ENCODE data around the gene SLC1A1.
A peak's percentile ranks its signal among the peaks of the same experiment; 100 is the strongest.

SLC1A1 gene

DNA sequence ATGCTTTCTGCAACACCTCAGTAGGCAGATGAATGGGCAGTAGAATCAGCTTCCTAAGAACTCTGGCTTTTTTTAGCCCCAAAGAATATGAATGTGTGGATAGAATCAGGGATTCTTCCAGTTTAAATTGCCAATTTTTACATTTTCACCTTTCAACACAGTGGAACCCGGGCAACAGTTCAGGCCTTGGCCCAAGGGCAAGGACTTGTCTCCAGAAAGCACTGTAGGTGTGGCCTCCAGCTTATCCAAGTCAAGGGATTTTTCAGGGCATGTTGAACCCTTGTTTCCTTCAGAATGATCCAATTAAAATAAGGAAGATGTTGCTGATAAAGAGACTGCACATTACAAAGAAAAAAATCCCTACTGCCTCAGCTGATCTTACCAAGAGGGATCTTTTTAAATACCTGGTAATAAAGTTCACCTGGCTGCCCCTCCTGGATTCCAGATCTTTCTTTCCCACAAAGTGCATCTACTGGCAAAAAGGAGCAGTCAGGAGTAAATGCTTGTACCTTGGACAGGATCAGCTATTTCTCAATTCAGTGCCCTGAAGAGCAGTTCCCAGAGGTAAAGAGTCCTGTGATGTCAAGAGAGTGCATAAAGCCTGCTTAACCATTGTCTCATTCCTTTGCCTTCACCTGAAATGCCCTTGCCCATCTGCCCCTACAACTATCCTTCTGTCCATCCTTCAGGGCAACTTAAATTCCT lies 91.7 kb downstream of the SLC1A1 start:
- DNase-seq: no peak

DNA sequence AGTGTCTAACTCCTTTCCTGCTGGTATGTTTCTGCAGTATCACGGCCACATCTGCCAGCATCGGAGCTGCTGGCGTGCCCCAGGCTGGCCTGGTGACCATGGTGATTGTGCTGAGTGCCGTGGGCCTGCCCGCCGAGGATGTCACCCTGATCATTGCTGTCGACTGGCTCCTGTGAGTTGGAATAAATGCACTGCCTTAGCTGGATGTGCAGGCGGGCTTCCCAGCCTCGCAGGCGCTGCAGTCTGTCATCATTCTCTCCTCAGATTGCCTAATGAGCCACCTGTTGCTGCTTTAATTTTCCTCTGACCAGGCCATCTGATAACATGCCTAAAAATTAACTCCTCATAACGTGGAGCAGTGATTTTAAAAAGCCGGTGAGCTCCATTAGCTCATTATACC lies 92.7 kb downstream of the SLC1A1 start:
- no peak for DNase-seq

DNA sequence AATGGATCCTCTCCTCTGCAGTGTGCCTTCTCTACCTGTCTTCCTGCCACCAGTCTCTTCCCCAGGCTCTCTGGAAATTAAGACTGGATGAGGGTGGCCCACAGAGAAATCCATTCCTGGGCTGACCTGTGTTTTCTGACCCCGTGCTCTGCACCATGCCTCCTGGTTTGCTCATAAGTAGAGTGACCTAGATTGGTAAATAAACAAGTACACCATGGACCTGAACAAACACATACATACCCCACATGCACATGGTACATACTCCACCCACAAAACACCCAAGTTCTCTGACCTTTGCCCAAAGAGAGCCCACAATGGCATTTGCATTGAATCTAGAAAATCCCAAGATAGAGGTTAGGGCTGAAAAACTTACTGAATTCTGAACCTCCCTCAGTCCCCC lies 94.4 kb downstream of the SLC1A1 start:
- no peak for DNase-seq

DNA sequence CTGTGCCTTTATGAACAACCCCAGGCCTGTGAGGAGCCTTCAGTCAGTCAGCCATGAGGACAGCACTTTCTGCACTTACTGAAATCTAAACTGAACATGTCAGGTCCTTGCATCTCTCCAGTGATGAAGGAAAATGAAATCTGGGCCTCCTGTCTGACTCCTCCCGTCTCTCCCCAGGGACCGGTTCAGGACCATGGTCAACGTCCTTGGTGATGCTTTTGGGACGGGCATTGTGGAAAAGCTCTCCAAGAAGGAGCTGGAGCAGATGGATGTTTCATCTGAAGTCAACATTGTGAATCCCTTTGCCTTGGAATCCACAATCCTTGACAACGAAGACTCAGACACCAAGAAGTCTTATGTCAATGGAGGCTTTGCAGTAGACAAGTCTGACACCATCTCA lies 94.9 kb downstream of the SLC1A1 start:
- no peak for DNase-seq

DNA sequence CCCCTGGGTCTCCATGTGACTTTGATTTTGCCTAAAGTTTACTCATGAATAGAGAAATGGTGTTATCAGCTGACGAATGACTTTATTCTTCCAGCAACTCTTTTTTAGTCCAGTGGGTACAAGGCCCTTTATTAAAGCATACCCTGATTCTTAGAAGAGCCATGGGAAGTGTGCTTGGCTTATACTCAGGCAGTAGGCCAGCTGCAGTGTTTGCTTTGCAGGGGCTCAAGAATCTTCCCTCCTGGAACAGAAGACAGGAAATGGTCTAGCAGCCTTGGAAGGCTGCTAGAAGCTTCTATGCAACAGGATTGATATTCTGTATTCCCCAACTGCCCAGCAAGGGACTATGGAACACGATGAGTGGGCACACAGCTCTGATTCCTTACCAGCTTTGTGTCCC lies 98.5 kb downstream of the SLC1A1 start:
- no peak for DNase-seq

DNA sequence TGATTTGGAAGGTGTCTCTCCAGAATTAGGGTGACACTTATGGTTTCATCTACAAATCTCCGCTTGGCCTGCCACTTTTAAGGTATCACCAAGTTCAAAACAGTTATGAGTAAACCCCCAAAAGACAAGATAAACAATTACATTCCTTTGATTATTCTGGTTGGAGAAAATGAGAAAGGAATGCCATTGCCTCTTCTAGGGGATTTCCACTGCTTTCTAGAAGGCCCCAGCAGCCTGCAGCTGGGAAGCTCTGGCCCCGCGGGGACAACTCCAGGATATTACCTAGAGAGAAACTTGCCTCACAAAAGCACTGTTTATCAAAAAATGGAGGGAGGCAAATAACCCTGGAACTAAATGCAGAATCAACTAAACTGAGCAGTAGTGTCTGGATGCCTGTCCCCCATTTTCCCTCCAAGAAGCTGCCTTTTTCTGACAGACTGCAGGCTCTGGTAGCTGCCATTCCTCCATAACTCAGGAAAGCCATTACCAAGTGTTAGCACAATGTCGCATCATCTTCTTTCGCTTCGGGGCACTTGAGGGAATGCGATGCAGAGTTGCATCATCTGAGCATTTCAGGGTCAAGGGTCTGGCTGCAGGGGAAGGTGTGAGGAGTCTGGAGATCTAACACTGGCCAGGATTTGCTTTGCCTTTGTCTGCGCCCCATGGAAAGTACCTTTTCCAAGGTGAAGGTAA lies 100.3 kb downstream of the SLC1A1 start:
- DNase-seq: no peak

DNA sequence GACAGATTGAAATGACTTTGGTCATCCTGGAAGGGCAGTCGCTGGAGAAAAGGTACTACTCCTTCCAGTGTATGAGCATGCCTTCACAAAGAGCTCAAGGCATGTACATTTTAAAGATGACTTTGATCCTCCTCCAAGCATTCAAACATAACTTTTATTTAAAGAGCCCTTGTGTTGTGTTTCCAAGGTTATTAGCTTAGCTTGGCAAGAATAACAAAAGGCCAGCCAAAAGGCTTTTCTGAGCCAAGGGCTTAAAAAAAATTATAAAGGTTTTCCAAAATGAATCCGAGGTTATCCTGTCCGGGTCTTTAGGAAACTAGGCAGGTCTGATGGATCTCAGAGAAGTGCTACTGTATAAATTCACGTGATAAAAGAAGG lies 100.8 kb downstream of the SLC1A1 start:
- DNase-seq: no peak

DNA sequence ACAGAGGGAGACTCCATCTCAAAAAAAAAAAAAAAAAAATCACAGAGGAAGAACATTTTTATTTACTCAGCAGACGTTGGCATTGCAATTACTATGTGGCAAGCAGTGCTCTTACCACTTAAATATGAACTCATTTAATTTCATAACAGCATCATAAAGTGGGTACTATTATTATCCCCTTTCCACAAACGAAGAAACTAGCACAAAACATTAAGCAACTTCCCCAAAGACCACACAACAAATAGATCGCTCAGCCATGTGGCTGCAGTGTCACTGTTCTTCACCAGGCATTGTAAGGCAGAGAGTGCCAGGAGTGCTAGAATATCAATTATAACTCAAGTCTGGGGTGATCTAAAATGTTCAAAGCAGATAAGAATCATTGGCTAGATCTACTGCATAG lies 102.0 kb downstream of the SLC1A1 start:
- no peak for DNase-seq

DNA sequence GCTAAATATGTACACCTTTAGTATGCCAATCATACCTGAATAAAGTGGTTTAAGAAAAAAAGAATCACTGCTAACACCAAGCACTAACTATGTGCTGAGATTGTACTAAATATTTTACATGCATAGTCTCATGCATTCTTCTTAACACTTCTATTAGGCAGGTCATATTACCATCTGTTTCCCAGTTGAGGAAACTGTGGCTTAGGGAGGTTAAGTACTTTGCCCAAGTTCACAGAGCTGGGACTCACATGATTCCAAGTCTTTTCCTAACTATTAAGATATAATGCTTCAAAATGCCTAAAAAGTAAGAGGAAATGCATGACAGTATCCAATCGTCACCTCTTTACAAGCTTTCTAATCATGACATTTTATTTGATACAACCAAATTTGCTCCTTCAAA lies 102.6 kb downstream of the SLC1A1 start:
- DNase-seq: no peak

DNA sequence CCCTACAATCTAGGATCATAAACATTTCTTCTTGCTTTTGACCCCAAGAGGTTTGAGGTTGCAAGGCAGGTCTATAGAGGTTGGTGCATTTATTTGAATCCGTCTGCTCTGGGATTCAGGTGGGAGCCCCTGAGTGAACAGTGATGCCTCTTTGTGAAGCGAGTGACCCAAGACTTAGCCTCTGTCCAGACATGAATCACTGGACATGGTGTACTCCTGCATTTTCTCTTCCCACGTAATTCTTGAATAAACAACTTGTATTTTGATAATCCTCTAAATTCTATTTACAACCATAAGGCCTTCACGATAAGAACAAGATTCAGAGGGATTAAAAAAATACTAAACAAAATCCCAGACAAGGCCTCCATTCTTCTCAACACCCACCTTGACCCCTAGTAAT lies 104.3 kb downstream of the SLC1A1 start:
- no peak for DNase-seq

DNA sequence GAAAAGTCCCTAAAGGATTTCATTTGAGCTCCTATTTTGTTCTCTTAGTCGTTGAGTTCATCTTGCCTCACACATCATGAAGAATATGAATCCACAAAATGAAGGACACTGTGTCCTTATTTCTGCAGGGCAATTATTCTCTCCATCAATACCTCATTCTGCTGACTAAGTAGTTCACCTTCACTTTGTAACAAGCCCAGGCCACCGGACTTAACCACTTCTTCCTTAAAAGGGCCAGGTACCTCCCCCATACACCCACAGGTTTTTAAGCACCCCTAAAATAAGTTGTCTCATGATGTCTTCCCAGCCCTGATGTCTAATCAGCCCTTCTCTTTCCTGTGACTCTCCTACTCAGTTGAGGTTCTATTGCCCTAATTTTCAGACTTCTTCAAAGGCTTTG lies 104.7 kb downstream of the SLC1A1 start:
- DNase-seq: no peak

DNA sequence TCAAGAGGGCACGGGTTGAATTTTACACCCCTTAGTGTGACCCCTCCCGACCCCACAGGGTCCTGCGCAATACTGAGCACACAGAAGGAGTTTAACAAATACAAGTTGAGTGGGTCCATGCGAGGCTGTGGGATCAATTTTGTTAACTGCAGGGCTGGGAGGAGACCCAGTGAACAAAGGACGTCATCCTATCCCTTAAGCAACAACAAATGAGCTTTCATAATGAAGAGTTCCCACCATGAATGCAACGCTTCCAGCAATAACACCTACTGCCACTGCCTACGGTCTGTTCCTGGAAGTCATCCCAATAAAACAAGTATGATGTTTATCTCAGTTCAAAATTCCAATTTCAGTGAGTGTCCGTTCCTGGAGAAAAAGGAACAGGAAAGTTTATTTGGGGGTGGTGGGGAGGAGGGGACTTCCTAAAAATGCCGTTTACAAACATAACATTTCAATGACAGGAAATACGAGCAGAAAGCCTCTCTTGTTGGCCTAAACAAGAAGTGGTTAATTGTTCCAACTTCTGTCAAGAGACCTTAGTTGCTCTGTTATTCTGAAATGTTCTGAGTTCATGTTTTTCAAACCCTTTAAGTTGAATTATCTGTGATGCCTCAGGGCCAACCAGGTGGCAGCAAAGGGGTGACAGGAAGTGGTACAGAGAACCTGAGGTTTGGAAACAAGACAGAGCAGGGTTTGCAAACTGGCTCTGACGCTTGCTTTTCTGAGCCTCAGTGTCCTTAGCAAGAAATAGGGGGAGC lies 106.1 kb downstream of the SLC1A1 start:
- DNase-seq: peak; percentile 66

DNA sequence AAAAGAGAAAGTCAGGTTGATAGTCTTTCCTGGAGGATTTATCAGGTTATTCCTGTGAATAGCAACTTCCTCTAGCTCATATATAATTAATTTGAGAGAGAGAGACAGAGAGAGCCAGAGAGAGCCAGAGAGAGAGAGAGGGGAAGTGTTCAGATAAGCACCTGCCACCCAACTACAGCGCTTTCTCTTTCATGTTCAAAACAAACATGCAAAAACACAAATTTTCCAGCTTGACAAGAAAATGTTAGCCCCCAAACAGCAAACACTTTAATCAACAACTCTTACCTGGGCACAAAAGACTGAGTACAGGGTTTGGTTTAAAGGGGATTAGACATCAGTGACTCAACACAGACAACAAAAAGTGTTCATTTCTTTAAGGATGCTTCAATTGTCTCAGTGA lies 110.1 kb downstream of the SLC1A1 start:
- DNase-seq: no peak

DNA sequence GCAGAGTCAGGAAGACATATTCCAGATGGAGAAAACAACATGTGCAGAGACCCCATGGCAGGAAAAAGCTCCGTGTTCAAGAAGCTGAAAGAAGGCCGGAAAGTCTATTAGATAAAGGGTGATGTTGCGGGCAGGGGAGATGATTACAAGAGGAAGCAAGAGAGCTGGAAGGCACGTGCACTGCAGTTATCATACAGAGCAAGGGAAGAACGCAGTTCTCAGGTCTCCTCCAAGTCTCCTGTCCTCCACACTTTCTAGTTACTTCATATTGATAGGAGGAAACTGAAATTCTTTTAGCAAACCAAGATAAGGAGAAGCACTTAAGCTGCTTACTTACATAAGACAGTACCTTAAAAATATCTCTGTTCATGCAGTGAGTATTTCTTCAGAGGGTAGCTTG lies 113.6 kb downstream of the SLC1A1 start:
- DNase-seq: no peak

DNA sequence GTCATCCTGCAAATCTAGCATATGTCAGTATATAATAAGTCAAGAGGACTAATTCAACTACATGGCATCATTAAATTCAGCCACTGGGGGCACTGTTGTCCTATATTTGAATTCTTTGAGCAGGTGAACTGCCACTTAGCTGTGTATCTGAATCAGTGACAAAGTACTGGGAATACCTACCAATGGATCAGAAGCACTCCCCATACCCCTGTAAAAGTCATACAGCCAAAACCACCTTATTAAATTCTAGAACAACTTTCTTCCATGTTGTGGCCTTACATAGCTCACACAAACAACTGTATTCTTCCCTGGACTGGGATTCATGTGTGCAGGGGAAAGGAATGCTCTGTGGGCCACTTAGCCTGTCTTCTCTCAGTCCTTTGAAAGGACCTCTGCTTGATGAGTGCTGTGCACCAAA lies 114.4 kb downstream of the SLC1A1 start:
- DNase-seq: peak; percentile 84

DNA sequence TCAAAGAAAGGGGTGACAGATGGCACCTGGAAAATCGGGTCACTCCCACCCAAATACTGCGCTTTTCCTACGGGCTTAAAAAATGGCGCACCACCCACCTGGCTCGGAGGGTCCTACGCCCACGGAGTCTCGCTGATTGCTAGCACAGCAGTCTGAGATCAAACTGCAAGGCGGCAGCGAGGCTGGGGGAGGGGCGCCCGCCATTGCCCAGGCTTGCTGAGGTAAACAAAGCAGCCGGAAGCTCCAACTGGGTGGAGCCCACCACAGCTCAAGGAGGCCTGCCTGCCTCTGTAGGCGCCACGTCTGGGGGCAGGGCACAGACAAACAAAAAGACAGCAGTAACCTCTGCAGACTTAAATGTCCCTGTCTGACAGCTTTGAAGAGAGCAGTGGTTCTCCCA lies 115.8 kb downstream of the SLC1A1 start:
- peak; percentile 21 for DNase-seq

DNA sequence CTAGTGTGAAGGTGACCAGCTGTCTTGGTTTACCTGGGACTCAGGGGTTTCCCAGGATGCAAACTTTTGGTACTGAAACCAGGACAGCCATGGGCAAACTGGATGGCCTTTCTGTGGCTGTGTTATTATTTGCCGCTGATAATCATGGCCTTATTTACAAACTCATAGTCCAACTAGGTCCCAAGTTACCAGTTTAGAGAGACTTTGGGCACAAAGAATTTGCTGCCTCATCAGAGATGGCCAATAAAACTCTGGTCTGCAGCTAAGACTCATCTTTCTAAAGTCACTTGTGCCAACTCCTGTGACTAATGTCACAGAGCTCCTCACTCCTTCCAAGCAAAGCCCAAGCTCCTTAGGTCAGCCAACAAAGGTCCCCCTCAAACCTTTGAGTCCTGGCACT lies 124.4 kb downstream of the SLC1A1 start:
- no peak for DNase-seq

DNA sequence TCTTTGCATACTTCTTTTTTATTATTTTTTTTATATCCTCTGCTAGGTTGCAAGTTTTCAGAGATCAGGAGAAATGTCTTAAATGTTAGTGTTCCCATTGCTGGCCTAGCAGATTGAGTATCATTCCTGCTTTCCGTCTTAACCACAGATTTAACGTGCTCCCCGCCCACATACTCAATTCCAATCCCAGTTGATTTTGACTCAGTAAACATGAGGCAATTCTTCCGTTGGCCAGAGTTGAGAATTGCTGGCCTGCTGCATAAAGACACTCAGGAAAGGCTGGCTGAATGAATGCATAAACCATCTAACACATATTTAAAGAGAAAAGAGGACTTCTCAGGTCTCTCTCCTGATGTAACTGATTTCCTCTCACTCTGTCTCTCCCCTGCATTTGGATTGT lies 125.0 kb downstream of the SLC1A1 start:
- DNase-seq: no peak

DNA sequence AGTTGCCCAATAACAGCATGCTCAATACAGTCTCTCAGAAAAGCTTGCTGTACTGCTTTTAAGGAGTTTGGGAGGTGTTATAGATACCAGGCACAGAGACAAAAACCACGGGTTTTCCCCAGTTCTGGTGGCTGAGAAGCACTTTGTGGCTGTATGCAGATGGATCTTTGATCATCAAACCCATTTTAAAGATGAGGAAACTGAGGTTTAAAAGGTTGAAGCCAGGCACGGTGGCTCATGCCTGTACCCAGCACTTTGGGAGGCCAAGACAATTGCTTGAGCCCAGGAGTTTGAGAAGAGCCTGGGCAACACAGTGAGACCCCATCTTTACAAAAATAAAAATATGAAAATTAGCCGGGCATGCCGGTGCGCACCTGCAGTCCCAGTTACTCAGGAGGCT lies 125.5 kb downstream of the SLC1A1 start:
- DNase-seq: no peak

DNA sequence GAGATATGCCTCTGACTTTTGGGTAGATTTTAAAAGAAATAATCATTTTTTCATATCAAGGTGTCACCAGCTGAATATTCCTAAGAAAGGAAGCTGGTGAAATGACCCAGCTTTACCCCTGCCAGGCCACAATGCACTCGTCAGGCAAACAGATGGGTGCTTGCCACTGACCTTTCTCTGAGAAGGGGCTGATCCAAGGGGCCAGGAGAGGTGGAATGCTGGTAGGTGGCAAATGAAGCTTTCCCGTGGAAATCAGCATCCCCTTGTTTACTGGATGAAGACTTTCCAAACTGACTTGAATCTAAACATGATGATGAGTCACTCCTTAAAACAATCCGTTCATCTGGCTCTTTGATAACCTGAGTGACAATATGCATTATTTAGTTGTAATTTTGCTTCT lies 127.5 kb downstream of the SLC1A1 start:
- no peak for DNase-seq

DNA sequence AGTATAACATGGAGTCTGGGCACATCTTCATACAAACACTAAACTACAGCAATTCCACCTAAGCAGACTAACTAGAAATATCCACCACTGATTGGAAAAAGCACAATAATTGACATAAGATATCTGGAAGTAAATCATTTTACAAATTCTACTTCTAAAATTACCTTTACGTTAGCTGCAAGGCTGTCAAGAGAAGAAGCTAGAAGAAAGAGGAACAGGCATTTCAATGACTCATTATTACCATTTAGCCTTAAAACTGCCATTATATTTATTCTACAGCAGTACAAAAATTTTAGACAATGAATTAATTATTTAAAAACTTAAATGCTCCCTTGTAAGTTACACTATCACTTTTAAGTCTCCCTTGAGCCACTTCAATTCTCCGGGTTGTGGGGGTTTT lies 128.4 kb downstream of the SLC1A1 start:
- no peak for DNase-seq

DNA sequence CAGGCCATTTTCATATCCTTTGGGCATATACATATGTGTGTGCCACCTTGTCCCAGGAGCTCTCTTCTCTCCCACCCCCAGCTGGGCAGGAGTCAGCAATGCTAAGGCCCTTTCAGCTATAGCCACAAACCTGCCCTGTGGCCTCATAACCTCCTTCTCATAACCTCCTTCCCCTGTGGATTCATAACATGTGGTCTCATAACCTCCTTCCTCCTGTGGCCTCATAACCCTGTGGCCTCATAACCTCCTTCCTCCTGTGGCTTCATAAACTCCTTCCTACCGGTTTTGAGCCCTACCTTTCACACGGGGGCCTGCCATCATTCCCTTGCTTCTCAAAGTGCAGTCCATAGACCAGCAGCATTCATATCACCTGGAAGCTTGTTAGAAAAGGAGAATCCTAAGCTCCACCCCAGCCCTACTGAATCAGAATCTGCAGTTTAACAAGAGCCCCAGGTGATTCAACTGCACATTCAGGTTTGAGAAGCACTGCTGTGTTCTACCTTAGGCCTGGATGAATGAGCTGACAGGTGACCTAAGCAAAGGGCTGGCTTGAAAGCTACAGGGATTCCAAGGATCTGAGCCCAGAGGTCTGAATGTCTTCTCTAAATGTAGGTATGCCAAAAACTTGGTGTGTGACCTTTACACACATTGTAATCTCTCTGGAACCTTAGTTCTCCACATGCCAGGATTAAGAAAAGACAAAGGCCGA lies 129.9 kb downstream of the SLC1A1 start:
- no peak for DNase-seq

DNA sequence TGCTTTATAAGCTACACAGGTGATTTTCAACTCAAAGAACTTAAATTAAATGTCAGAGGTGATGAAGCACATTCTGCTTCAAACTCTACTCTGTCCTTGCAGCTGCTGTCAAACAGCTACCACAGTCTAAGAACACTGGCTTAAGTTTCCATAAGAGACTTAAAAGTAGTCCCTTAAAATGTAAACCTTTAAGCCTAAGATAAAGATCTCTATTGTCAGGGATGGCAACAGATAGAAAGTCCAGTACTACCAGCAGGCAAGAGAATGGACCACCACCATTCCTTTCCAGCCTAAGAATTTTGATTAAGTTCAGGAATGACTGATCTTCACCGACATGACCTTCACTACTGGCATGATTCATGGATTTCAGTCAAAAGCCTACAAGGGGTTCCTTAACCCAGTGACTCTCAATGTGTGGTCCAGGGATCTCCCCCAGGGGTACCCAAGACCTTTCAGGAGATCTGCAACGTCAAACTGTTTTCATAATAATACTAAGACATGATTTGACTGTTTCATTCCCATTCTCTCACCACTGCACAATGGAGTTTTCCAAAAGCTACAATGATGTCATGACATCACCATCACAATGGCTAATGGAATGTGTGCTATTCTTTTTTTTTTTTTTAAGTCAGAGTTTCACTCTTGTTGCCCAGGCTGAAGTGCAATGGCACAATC lies 130.8 kb downstream of the SLC1A1 start:
- DNase-seq: no peak
